ENCODE data around the gene GLIS1.

DNA sequence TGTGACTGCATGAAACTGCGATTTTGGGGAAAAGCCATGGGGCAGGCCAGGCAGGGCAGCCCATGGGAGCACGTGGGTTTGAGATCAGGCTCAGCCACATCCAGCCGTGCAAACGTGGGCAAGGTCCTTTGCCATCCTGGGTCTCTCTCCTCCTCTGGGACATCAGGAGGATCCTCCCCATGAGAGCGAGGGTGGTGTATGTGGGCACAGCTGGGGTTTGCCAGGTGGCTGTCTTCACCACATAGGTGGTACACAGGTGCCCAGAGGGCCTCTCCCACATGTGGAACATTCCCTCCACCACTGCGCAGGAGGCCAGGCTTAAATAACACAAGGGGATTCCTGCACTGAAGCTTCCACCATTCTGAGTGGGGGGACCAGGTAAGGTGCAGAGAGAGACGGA, 143.1 kb downstream of the GLIS1 start:
- TF ChIP-seq NR2F1 (conservative IDR thresholded peaks at IDR 0.05) (no peak), CTCF (IDR thresholded peaks at IDR 0.05 in 2 of 3, conservative IDR thresholded peaks at IDR 0.05 in 1 of 3; ENCODE audit: control insufficient read depth in 2 of 3, extremely low read depth in 1 of 3, insufficient read depth in 1 of 3, low read depth in 3 of 3, low read length in 3 of 3) (no peak), NKRF (conservative IDR thresholded peaks at IDR 0.05) (no peak), IRF3 (IDR thresholded peaks at IDR 0.05) (no peak)

Data from GM12878 (cell line).